ENCODE results near the gene GYS2.

Gene GYS2

GRCh38 chr12:21580748-21581516 is 23.7 kb downstream of the GYS2 start:
- no peak for ATAC-seq
- H3K27me3 Mint-ChIP-seq: peaks cover 26% of the 10 kb centered on the region

GRCh38 chr12:21577516-21577915 is 27.1 kb downstream of the GYS2 start:
- Mint-ChIP-seq H3K27me3 (peaks cover 26% of the 10 kb centered on the region), H3K27ac (no peak overlapping the region), H3K4me1 (no peaks in the 10 kb centered on the region), H3K4me3 (no peak overlapping the region), H3K9me3 (no peaks in the 10 kb centered on the region), H3K36me3 (no peaks in the 10 kb centered on the region)
- ATAC-seq: no peak

More at GRCh38 chr12:21580748-21581516, 23.7 kb downstream of the GYS2 start:
- Mint-ChIP-seq H3K9me3 (no peaks in the 10 kb centered on the region), H3K27ac (no peak overlapping the region), H3K36me3 (no peaks in the 10 kb centered on the region), H3K4me3 (no peak overlapping the region), H3K4me1 (no peaks in the 10 kb centered on the region)

- Mint-ChIP-seq H3K27ac (no peak overlapping the region), H3K4me3 (no peak overlapping the region), H3K36me3 (no peaks in the 10 kb centered on the region), H3K4me1 (no peaks in the 10 kb centered on the region), H3K27me3 (peaks cover 26% of the 10 kb centered on the region), H3K9me3 (no peaks in the 10 kb centered on the region)
- ATAC-seq: no peak
Observed at GRCh38 chr12:21576431-21576830, 28.2 kb downstream of the GYS2 start.

- Mint-ChIP-seq H3K4me3 (no peak overlapping the region), H3K27ac (no peak overlapping the region), H3K4me1 (no peaks in the 10 kb centered on the region), H3K27me3 (peaks cover 13% of the 10 kb centered on the region), H3K9me3 (no peaks in the 10 kb centered on the region), H3K36me3 (no peaks in the 10 kb centered on the region)
- no peak for ATAC-seq
Observed at GRCh38 chr12:21573733-21574358, 30.8 kb downstream of the GYS2 start.

- H3K9me3 Mint-ChIP-seq: no peaks in the 10 kb centered on the region
- H3K27me3 Mint-ChIP-seq: no peaks in the 10 kb centered on the region
- H3K27ac Mint-ChIP-seq: no peak overlapping the region
- no peaks in the 10 kb centered on the region for H3K4me1 Mint-ChIP-seq
- H3K4me3 Mint-ChIP-seq: no peak overlapping the region
- ATAC-seq: no peak
- no peaks in the 10 kb centered on the region for H3K36me3 Mint-ChIP-seq
Observed at GRCh38 chr12:21571046-21571445, 33.6 kb downstream of the GYS2 start.

GRCh38 chr12:21568115-21568514 is 36.5 kb downstream of the GYS2 start:
- Mint-ChIP-seq H3K4me1 (no peaks in the 10 kb centered on the region), H3K27me3 (no peaks in the 10 kb centered on the region), H3K9me3 (no peaks in the 10 kb centered on the region), H3K4me3 (no peak overlapping the region), H3K27ac (no peak overlapping the region), H3K36me3 (no peaks in the 10 kb centered on the region)
- ATAC-seq: no peak

GRCh38 chr12:21566907-21567394 is 37.7 kb downstream of the GYS2 start:
- Mint-ChIP-seq H3K27me3 (no peaks in the 10 kb centered on the region), H3K4me1 (no peaks in the 10 kb centered on the region), H3K4me3 (no peak overlapping the region), H3K9me3 (no peaks in the 10 kb centered on the region), H3K36me3 (no peaks in the 10 kb centered on the region), H3K27ac (no peak overlapping the region)
- no peak for ATAC-seq

- no peak for ATAC-seq
- H3K27me3 Mint-ChIP-seq: no peaks in the 10 kb centered on the region
- no peak overlapping the region for H3K27ac Mint-ChIP-seq
- H3K4me1 Mint-ChIP-seq: no peaks in the 10 kb centered on the region
- no peak overlapping the region for H3K4me3 Mint-ChIP-seq
- H3K9me3 Mint-ChIP-seq: no peaks in the 10 kb centered on the region
- H3K36me3 Mint-ChIP-seq: no peaks in the 10 kb centered on the region
Observed at GRCh38 chr12:21566223-21566906, 38.3 kb downstream of the GYS2 start.

GRCh38 chr12:21562859-21563258 is 41.8 kb downstream of the GYS2 start:
- no peak overlapping the region for H3K4me3 Mint-ChIP-seq
- H3K27ac Mint-ChIP-seq: no peak overlapping the region
- no peaks in the 10 kb centered on the region for H3K9me3 Mint-ChIP-seq
- H3K27me3 Mint-ChIP-seq: no peaks in the 10 kb centered on the region
- no peak for ATAC-seq
- H3K36me3 Mint-ChIP-seq: no peaks in the 10 kb centered on the region
- no peaks in the 10 kb centered on the region for H3K4me1 Mint-ChIP-seq

- H3K27me3 Mint-ChIP-seq: no peaks in the 10 kb centered on the region
- no peaks in the 10 kb centered on the region for H3K36me3 Mint-ChIP-seq
- no peaks in the 10 kb centered on the region for H3K4me1 Mint-ChIP-seq
- no peaks in the 10 kb centered on the region for H3K9me3 Mint-ChIP-seq
- no peak overlapping the region for H3K27ac Mint-ChIP-seq
- ATAC-seq: no peak
- H3K4me3 Mint-ChIP-seq: no peak overlapping the region
Observed at GRCh38 chr12:21561158-21561557, 43.5 kb downstream of the GYS2 start.

GRCh38 chr12:21559855-21560569 is 44.6 kb downstream of the GYS2 start:
- Mint-ChIP-seq H3K4me1 (no peaks in the 10 kb centered on the region), H3K4me3 (no peak overlapping the region), H3K36me3 (no peaks in the 10 kb centered on the region), H3K27ac (no peak overlapping the region), H3K27me3 (no peaks in the 10 kb centered on the region), H3K9me3 (no peaks in the 10 kb centered on the region)
- no peak for ATAC-seq

- peaks cover 4% of the 10 kb centered on the region for H3K4me1 Mint-ChIP-seq
- ATAC-seq: no peak
- H3K27me3 Mint-ChIP-seq: no peaks in the 10 kb centered on the region
- H3K27ac Mint-ChIP-seq: no peak overlapping the region
- H3K9me3 Mint-ChIP-seq: peaks cover 6% of the 10 kb centered on the region
- H3K36me3 Mint-ChIP-seq: no peaks in the 10 kb centered on the region
- H3K4me3 Mint-ChIP-seq: no peak overlapping the region
Observed at GRCh38 chr12:21558100-21558679, 46.5 kb downstream of the GYS2 start.

GRCh38 chr12:21553329-21553675 is 51.3 kb downstream of the GYS2 start:
- Mint-ChIP-seq H3K27me3 (no peaks in the 10 kb centered on the region), H3K4me3 (no peak overlapping the region), H3K9me3 (peaks cover 6% of the 10 kb centered on the region), H3K27ac (no peak overlapping the region), H3K36me3 (no peaks in the 10 kb centered on the region), H3K4me1 (peaks cover 4% of the 10 kb centered on the region)
- no peak for ATAC-seq

- Mint-ChIP-seq H3K27me3 (no peaks in the 10 kb centered on the region), H3K4me1 (peaks cover 4% of the 10 kb centered on the region), H3K27ac (no peak overlapping the region), H3K36me3 (no peaks in the 10 kb centered on the region), H3K4me3 (no peak overlapping the region), H3K9me3 (peaks cover 6% of the 10 kb centered on the region)
- ATAC-seq: no peak
Observed at GRCh38 chr12:21552635-21553328, 51.9 kb downstream of the GYS2 start.
